ENCODE measurements around the gene SET.

SET gene

GRCh38 chr9:128713411-128713780, 24.4 kb downstream of the SET start:
- DNase-seq (ENCODE audit: low read depth) = no peak

DNA sequence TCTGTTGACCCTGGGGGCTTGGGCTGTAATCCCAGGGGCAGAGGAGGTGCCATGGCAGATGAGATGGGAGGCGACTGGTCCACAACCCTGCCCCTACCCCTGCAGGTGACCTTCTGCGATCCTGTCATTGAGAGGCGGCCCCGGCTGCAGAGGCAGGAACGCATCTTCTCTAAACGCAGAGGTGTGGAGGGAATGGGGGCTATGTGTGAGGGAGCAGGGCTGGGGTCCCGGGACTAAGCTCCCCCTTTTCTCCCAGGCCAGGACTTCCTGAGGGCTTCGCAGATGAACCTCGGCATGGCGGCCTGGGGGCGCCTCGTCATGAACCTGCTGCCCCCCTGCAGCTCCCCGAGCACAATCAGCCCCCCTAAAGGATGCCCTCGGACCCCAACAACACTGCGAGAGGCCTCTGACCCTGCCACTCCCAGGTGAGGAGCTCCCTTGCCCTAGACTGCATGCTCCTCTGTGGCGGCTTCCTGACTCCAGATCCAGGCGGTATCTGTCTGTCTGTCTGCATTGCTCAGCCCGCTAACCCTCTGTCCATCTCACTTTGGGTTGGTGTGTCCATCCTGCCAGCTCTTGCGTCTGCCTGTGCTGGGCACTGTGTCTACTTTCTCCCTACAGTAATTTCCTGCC, 25.0 kb downstream of the SET start:
- no peak for DNase-seq (ENCODE audit: low read depth)

DNA sequence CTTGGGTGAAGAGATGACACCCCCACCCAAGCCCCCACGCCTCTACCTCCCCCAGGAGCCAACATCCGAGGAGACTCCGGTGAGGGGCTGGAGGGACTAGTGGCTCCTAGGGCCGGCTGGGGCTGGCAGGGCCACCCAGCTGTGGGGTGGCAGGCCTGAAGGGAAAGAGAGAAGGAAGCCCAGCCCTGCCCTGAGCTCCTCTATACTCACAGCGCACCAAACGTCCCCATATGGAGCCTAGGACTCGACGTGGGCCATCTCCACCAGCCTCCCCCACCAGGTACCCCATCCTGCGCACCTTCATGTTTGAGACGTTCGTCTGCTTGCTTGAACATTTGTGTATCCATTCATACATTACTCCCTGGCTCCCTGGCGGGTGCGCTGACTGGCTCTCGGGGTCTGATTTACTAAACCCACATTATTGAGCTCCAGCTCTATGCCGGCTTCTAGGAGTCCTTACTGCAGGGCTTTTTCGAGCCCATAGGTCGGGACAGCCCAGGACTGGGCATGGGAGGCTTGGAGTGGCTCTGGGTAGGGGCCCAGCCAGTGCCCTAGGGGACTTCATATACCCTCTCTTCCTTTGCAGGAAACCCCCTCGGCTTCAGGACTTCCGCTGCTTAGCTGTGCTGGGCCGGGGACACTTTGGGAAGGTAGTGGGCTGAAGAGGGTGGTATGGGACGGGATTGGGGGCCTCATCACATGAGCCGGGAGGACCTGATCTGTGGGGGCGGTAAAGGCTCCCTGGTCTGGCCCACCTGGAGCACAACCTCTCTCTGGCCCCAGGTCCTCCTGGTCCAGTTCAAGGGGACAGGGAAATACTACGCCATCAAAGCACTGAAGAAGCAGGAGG, 25.8 kb downstream of the SET start:
- no peak for DNase-seq (ENCODE audit: low read depth)

- DNase-seq (ENCODE audit: low read depth) = no peak
Measured at GRCh38 chr9:128715436-128715750, 26.4 kb downstream of the SET start.

DNA sequence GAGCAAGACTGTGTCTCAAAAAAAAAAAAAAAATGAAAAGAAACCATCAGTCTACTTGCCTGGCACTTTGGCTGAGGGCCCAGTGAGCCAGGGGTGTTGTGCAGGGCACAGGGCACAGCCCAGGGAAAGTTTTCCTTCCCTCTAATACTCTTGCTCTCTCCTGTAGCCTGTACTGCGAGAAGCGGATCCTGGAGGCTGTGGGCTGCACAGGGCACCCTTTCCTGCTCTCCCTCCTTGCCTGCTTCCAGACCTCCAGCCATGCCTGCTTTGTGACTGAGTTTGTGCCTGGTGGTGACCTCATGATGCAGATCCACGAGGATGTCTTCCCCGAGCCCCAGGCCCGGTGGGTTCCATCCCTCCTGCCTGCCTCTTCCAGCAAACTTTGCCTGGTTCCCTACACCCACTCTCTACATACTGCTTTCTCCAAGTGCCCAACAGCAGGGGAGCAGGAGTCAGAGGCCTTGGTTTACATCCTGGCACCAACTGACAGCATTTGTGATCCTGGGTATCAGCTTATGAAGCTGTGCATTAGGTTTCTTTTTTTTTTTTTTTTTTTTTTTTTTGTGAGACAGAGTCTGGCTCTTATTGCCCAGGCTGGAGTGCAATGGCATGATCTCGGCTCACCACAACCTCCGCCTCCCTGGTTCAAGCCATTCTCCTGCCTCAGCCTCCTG, 27.7 kb downstream of the SET start:
- DNase-seq (ENCODE audit: low read depth) = no peak

DNA sequence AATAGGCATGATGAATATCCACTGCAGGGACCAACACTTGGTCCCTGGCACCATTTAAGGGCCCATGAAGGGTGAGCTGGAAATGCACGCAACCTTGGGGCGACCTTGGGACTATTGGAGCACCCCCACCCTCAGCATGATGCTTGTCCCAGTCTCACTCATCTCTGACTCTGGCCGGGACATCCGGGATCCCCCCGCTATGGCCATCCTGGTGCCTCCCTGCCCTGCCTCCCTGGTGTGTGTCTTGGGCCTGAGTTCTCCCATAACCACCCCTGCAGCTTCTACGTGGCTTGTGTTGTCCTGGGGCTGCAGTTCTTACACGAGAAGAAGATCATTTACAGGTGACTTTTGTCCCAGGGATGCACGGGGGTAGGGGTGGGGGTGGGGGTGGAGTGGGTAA, 29.0 kb downstream of the SET start:
- no peak for DNase-seq (ENCODE audit: low read depth)

DNA sequence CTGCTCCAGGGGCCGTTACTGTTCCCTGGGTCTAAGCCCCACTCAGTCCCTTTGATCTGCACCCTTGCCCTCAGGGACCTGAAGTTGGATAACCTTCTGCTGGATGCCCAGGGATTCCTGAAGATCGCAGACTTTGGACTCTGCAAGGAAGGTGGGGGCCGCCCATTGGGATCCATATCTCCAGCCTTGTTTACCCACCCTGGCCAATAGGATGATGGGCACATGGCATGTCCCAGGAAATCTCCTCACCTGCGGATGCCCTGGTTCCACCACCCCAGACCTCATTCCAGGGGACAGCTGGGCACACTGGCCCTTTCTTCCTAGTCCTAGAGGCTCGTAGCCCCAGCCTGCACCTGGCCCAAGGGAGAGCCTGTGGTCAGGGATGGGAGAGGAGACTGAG, 29.5 kb downstream of the SET start:
- no peak for DNase-seq (ENCODE audit: low read depth)

DNA sequence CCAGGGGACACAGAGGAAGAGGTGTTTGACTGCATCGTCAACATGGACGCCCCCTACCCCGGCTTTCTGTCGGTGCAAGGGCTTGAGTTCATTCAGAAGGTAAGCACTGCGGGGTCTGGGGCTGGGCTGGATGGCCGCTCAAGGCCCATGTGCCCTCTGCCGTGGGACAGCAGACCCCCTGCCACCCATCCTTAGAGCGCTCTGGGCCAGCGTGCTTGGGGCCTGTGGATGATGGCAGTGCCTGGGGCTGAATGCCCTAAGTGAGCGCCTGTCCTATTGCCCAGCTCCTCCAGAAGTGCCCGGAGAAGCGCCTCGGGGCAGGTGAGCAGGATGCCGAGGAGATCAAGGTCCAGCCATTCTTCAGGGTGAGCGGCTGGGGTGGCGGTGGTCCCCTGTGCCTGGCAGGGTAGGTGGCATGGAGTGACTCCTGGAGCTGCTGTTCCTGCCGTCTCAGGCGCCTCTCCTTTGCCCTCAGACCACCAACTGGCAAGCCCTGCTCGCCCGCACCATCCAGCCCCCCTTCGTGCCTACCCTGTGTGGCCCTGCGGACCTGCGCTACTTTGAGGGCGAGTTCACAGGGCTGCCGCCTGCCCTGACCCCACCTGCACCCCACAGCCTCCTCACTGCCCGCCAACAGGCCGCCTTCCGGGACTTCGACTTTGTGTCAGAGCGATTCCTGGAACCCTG, 31.0 kb downstream of the SET start:
- DNase-seq (ENCODE audit: low read depth) = no peak

- no peak for DNase-seq (ENCODE audit: low read depth)
Measured at GRCh38 chr9:128720841-128721486, 31.9 kb downstream of the SET start.

GRCh38 chr9:128721487-128722010, 32.5 kb downstream of the SET start:
- no peak for DNase-seq (ENCODE audit: low read depth)

DNA sequence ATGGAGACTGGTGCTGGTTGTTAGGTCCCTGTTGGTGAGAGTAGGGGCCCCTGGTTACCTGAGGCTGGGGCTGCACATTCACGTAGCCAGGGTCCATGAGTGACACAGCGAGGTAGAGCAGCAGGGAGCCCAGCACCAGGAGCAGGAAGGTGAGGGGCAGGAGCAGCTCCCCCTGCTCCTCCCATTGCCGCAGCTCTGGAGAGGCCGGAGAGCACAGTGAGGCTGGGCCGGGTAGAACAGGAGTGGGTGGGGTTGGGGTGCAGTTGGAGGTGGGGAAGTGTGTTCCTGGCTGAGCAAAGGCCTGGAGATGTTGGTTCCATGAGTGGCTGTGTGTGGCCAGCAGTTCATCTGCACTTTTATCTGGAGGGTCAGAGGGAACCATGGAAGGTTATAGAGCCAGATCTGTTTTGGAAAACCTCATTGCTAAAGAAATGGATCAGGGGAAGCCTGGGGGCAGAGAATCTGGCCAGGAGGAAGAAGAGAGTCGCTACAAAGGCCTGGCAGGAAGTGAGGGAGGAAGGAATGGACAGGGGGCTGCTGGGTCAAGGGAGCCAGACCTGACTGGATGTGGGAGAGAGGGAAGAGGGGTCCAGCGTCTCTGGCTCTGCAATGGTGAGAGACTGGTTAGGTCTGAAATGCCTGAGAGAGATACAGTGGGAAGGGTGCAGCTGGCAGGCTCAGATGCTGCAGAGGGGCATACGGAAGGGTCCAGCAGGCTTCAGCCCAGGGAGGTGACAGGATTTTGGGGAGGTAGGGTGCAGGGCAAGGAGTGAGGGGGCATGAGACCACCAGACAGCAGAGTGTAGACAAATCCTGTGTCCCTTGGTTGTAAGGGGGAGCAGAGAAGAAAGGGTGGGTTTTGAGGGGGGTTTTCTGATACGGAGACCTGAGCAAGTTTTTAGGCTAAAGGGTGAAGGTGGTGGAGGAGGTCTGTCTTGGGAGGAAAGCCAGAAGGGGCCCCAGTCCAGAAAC, 33.6 kb downstream of the SET start:
- no peak for DNase-seq (ENCODE audit: low read depth)

- no peak for DNase-seq (ENCODE audit: low read depth)
Measured at GRCh38 chr9:128723352-128723865, 34.4 kb downstream of the SET start.

DNA sequence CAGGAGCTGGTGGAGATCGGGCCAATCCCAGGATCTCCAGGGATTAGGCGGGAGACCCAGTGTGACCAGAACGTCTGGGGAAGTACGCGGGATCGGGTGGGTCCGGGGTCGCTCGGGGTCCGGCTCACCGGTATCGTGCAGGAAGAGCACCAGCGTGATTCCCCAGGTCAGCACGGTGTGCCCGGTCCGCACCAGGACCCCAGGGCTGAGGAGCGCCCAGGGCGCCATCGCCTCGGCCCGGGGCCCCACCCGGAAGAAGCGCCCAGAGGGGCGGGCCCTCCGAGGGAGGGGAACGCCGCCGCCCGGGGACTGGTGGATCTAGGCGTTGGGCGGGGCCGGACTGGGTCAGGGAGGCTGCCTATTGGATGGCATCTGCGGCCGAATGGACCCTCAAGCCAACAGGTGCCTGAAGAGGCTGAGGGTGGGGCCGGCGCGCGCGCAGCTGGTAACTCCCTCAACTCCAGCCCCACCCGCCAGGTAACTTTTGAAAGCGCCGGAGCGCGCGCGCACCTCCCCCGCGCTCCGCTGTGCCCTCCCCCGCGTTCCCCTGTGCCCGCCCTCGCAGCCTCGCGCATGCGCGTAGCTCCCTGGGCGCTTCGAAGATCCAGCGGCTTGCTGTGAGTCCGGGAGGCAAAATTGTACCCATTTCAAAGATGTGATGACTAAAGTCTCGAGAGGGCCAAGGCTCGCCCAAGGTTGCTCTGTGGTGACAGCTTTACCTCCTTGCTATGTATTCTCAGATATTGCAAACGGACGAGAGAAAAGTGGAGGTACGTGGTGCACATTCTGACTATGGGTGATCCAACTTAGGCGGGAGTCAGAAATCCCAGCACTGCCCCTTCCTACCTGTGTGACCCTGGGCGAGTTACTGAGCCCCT, 35.1 kb downstream of the SET start, which contains the start of gene ZDHHC12:
TSS of gene ZDHHC12 (minus strand) at position 262 of the 878 bp plus-strand sequence. CDS start at position 228, 34 bp downstream.
- DNase-seq (ENCODE audit: low read depth) = peak; percentile 84

GRCh38 chr9:128724744-128725211, 35.8 kb downstream of the SET start:
- DNase-seq (ENCODE audit: low read depth) = peak; percentile 40

GRCh38 chr9:128727640-128728248, 38.7 kb downstream of the SET start:
- DNase-seq (ENCODE audit: low read depth) = no peak

DNA sequence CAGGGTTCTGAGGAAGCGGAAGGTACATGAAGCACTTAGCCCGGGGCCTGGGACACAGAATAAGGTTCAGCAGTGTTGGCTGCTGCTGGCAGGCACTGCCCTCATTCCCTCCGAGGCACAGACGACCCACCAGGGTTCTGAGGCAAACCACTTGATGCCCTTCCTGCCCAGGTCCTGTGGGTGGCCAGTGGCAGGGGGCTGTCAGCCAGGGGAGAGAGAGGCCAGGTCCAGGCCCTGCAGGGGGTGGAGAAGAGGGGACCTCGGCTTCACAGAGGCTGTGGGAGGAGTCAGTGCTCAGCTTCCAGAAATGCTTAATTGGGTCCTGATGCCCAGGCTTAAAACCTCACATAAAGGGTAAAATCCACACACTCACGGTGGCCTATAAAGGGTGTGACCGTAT, 39.3 kb downstream of the SET start:
- no peak for DNase-seq (ENCODE audit: low read depth)

- no peak for DNase-seq (ENCODE audit: low read depth)
Measured at GRCh38 chr9:128729302-128729701, 40.3 kb downstream of the SET start.

- no peak for DNase-seq (ENCODE audit: low read depth)
Measured at GRCh38 chr9:128729766-128730517, 40.9 kb downstream of the SET start.

Measured in fibroblast of the conjunctiva (primary cell).